A673 (cell line): ENCODE measurements around the gene DUS2. TPM values are rescaled to one million over a fixed set of nuclear protein-coding genes. Genes with fewer than 3 reads are reported as not detected.

Experiments
- BruUV-seq: library from RNA; stranded (reverse); fragments of 400-500 nt; replicated peaks from 2 replicates; lab custom pipeline; 2021; lab: Mats Ljungman, UMichigan
- CTCF ChIA-PET: fragments of 300-600 bp; sonication (Branson Sonifier 250); formaldehyde crosslinking; loops from one replicate; lab custom pipeline; 2022; ENCODE audit warnings: antibody characterized with exemption; lab: Charles Lee
- POLR2A ChIA-PET: fragments of 300-600 bp; sonication (Branson Sonifier 250); formaldehyde crosslinking; loops from one replicate; lab custom pipeline; 2022; ENCODE audit warnings: antibody characterized with exemption; ENCODE audit not compliant: low non-redundant PET; lab: Charles Lee
- DNase-seq: peaks from one replicate; pipeline ENCODE4 v3.0.0-alpha.2; 2015; ENCODE audit warnings: low spot score
- H3K27ac ChIP-seq: fragments of 200-600 bp; sonication (generic); 2 replicates; pipeline ENCODE4 v1.5.1; 2016; ENCODE audit warnings: mixed run types, low read depth, mild to moderate bottlenecking, mixed read lengths, antibody characterized with exemption, low read length; ENCODE audit not compliant: poor library complexity, severe bottlenecking
- H3K27me3 ChIP-seq: fragments of 200-600 bp; sonication (generic); replicated peaks from 2 replicates; pipeline ENCODE4 v1.6.1; 2017; ENCODE audit warnings: mixed run types, low read depth, mild to moderate bottlenecking, mixed read lengths, antibody characterized with exemption, low read length; ENCODE audit not compliant: insufficient read depth, poor library complexity
- H3K36me3 ChIP-seq: fragments of 200-600 bp; sonication (generic); 2 replicates; pipeline ENCODE4 v1.6.1; 2016; ENCODE audit warnings: mixed run types, mild to moderate bottlenecking, mixed read lengths, antibody characterized with exemption, low read length; ENCODE audit not compliant: insufficient read depth, poor library complexity, severe bottlenecking
- H3K4me1 ChIP-seq: fragments of 200-600 bp; sonication (generic); 2 replicates; pipeline ENCODE4 v1.6.1; 2017; ENCODE audit warnings: mixed run types, mild to moderate bottlenecking, mixed read lengths, antibody characterized with exemption, low read length; ENCODE audit not compliant: insufficient read depth, poor library complexity, severe bottlenecking
- H3K4me3 ChIP-seq: fragments of 200-600 bp; sonication (generic); 2 replicates; pipeline ENCODE4 v1.5.1; 2016; ENCODE audit warnings: low read depth, mixed run types, mild to moderate bottlenecking, mixed read lengths, low read length; ENCODE audit not compliant: poor library complexity, severe bottlenecking
- H3K9me3 ChIP-seq: fragments of 200-600 bp; sonication (generic); 2 replicates; pipeline ENCODE4 v1.6.1; 2016; ENCODE audit warnings: mixed run types, low read depth, mild to moderate bottlenecking, mixed read lengths, antibody characterized with exemption, low read length; ENCODE audit not compliant: poor library complexity, severe bottlenecking
- CTCF ChIP-seq: fragments of 300-800, 200-600 bp; sonication (generic); conservative IDR thresholded peaks from 2 replicates; pipeline ENCODE4 v1.5.1; 2017; ENCODE audit warnings: low read depth, mild to moderate bottlenecking, antibody characterized with exemption, low read length, moderate library complexity, mixed read lengths
- EZH2 ChIP-seq: fragments of 200-600 bp; sonication (generic); IDR thresholded peaks from 2 replicates; pipeline ENCODE4 v1.6.1; 2017; ENCODE audit warnings: borderline replicate concordance, low read depth, mild to moderate bottlenecking, mixed read lengths, antibody characterized with exemption, low read length; ENCODE audit not compliant: poor library complexity, severe bottlenecking
- intact Hi-C: fragments of 100-400 bp; cut with micrococcal nuclease; formaldehyde crosslinking; loops from one replicate; pipeline ENCODE4 v1.10.0; 2022; ENCODE audit not compliant: unreplicated experiment
- total RNA-seq: library from RNA; stranded (reverse); gene quantifications from 2 replicates; pipeline ENCODE4 v1.2.3, GENCODE V29; 2021

DUS2 gene
- total RNA-seq, 1 experiment from 2014 or later, result 19.7 TPM

GRCh38 chr16:68046106-68046505, 23.0 kb downstream of the DUS2 start:
- CTCF ChIA-PET, result interaction anchor here (0.7 kb wide), 1 partner anchor 46 kb away, joined by 3 read pairs; no protein-coding TSS in a partner anchor
- no peaks in the 10 kb centered on the region for H3K9me3 ChIP-seq
- POLR2A ChIA-PET, result interaction anchor here (0.6 kb wide), 1 partner anchor 23 kb away, joined by 3 read pairs; no protein-coding TSS in a partner anchor
- DNase-seq, result no peak
- H3K4me1 ChIP-seq, result no peaks in the 10 kb centered on the region
- H3K4me3 ChIP-seq, result no peak overlapping the region
- TF ChIP-seq EZH2 (no peak), CTCF (no peak)
- intact Hi-C loops, result loop anchor here (10.0 kb wide), 2 partner anchors 231 to 521 kb away; partner anchors contain the start of gene RIPOR1
- no peak overlapping the region for H3K27ac ChIP-seq
- no peaks in the 10 kb centered on the region for H3K27me3 ChIP-seq
- no TSS peak for BruUV-seq
- peaks cover 1% of the 10 kb centered on the region for H3K36me3 ChIP-seq

- Histone ChIP-seq H3K36me3 (no peaks in the 10 kb centered on the region), H3K27ac (no peak overlapping the region), H3K27me3 (no peaks in the 10 kb centered on the region), H3K4me3 (no peak overlapping the region), H3K4me1 (no peaks in the 10 kb centered on the region), H3K9me3 (no peaks in the 10 kb centered on the region)
- no peak for TF ChIP-seq CTCF
- TF ChIP-seq EZH2, result no peak
- intact Hi-C loops, result loop anchor here (10.0 kb wide), 2 partner anchors 233 to 523 kb away; partner anchors contain the start of gene RIPOR1
- ChIA-PET POLR2A (no interaction called here), CTCF (no interaction called here)
- BruUV-seq, result no TSS peak
- no peak for DNase-seq
Measured at GRCh38 chr16:68047987-68048386, 24.9 kb downstream of the DUS2 start.

- CTCF ChIA-PET, result no interaction called here
- no TSS peak for BruUV-seq
- intact Hi-C loops, result loop anchor here (10.0 kb wide), 2 partner anchors 235 to 525 kb away; partner anchors contain the start of gene RIPOR1
- POLR2A ChIA-PET, result no interaction called here
- no peaks in the 10 kb centered on the region for H3K9me3 ChIP-seq
- DNase-seq, result no peak
- H3K4me1 ChIP-seq, result no peaks in the 10 kb centered on the region
- no peak overlapping the region for H3K4me3 ChIP-seq
- H3K27ac ChIP-seq, result no peak overlapping the region
- TF ChIP-seq EZH2, result no peak
- TF ChIP-seq CTCF, result no peak
- H3K36me3 ChIP-seq, result no peaks in the 10 kb centered on the region
- H3K27me3 ChIP-seq, result no peaks in the 10 kb centered on the region
Measured at GRCh38 chr16:68049449-68049848, 26.4 kb downstream of the DUS2 start.
